ENCODE results near the gene AGR3. TPM values are rescaled to one million over a fixed set of nuclear protein-coding genes. Genes with fewer than 3 reads are reported as not detected.

AGR3 gene
- total RNA-seq (2014; rRNA removed; shearing (Covaris generic)): not detected in 2 replicates

- DNase-seq (ENCODE audit: low read depth): peak; percentile 7
These were observed at the start of gene AGR3 for GRCh38 chr7:16881844-16882243. TSS of gene AGR3 (minus strand) at chr7:16881983. CDS start at chr7:16878618, 3,365 bp downstream.

GRCh38 chr7:16930946-16931345 lies 49.2 kb upstream of the AGR3 start:
- no peak for DNase-seq (ENCODE audit: low read depth)

- DNase-seq (ENCODE audit: low read depth): no peak
These were observed 47.5 kb upstream of the AGR3 start for GRCh38 chr7:16929146-16929762.

- no peak for DNase-seq (ENCODE audit: low read depth)
These were observed 45.1 kb upstream of the AGR3 start for GRCh38 chr7:16926861-16927260.

GRCh38 chr7:16926283-16926682 lies 44.5 kb upstream of the AGR3 start:
- peak; percentile 77 for DNase-seq (ENCODE audit: low read depth)

GRCh38 chr7:16925609-16926008 lies 43.8 kb upstream of the AGR3 start:
- no peak for DNase-seq (ENCODE audit: low read depth)

GRCh38 chr7:16923019-16923418 lies 41.2 kb upstream of the AGR3 start:
- no peak for DNase-seq (ENCODE audit: low read depth)

GRCh38 chr7:16921644-16922257 lies 40.0 kb upstream of the AGR3 start:
- DNase-seq (ENCODE audit: low read depth): no peak

GRCh38 chr7:16921151-16921550 lies 39.4 kb upstream of the AGR3 start:
- DNase-seq (ENCODE audit: low read depth): no peak

GRCh38 chr7:16919440-16919839 lies 37.7 kb upstream of the AGR3 start:
- no peak for DNase-seq (ENCODE audit: low read depth)

- peak; percentile 46 for DNase-seq (ENCODE audit: low read depth)
These were observed 36.6 kb upstream of the AGR3 start for GRCh38 chr7:16918288-16918895.

- no peak for DNase-seq (ENCODE audit: low read depth)
These were observed 35.0 kb upstream of the AGR3 start for GRCh38 chr7:16916738-16917137.

- DNase-seq (ENCODE audit: low read depth): peak; percentile 92
These were observed 34.4 kb upstream of the AGR3 start for GRCh38 chr7:16916105-16916639.

GRCh38 chr7:16915405-16915804 lies 33.6 kb upstream of the AGR3 start:
- peak; percentile 96 for DNase-seq (ENCODE audit: low read depth)

- DNase-seq (ENCODE audit: low read depth): no peak
These were observed 33.0 kb upstream of the AGR3 start for GRCh38 chr7:16914771-16915170.

GRCh38 chr7:16913643-16914042 lies 31.9 kb upstream of the AGR3 start:
- DNase-seq (ENCODE audit: low read depth): no peak

- DNase-seq (ENCODE audit: low read depth): no peak
These were observed 30.8 kb upstream of the AGR3 start for GRCh38 chr7:16912540-16912939.

- DNase-seq (ENCODE audit: low read depth): no peak
These were observed 26.8 kb upstream of the AGR3 start for GRCh38 chr7:16908561-16908960.

- peak; percentile 32 for DNase-seq (ENCODE audit: low read depth)
These were observed 23.7 kb upstream of the AGR3 start for GRCh38 chr7:16905300-16906044.

GRCh38 chr7:16904076-16904475 lies 22.3 kb upstream of the AGR3 start:
- no peak for DNase-seq (ENCODE audit: low read depth)

- DNase-seq (ENCODE audit: low read depth): no peak
These were observed 18.5 kb upstream of the AGR3 start for GRCh38 chr7:16900209-16900768.
